ENCODE results near the gene S100A9. TPM values are rescaled to one million over a fixed set of nuclear protein-coding genes. Genes with fewer than 3 reads are reported as not detected.

The S100A9 gene
- 0.74 and 1.3 TPM in 2 replicates for total RNA-seq
- 3.0 TPM in 1 of 2 replicates, not detected in the other for polyA plus RNA-seq

- H3K9me3 ChIP-seq (ENCODE audit: low read depth), result no peaks in the 10 kb centered on the region
- H3K4me3 ChIP-seq, result no peak within 1 kb of the TSS
- H3K36me3 ChIP-seq, result no peaks in the 10 kb centered on the region
- no peak for DNase-seq (ENCODE audit: low read depth in 1 of 2, low spot score in 1 of 2)
- TF ChIP-seq CTCF (IDR thresholded peaks at IDR 0.05; ENCODE audit: low read depth, low read length), result no peak
- no peaks in the 10 kb centered on the region for H3K27me3 ChIP-seq
- no peak within 1 kb of the TSS for H3K27ac ChIP-seq
- H3K4me1 ChIP-seq (ENCODE audit: low read depth), result peaks cover 34% of the 10 kb centered on the region
Observed at GRCh38 chr1:153357853-153358690, at the start of gene S100A9. Gene S100A9, plus strand, starts transcription at chr1:153357854. Its CDS starts 430 bp downstream, at chr1:153358284.

- no peak for TF ChIP-seq CTCF (IDR thresholded peaks at IDR 0.05; ENCODE audit: low read depth, low read length)
- H3K4me3 ChIP-seq, result no peak overlapping the region
- H3K4me1 ChIP-seq (ENCODE audit: low read depth), result no peaks in the 10 kb centered on the region
- no peaks in the 10 kb centered on the region for H3K9me3 ChIP-seq (ENCODE audit: low read depth)
- no peaks in the 10 kb centered on the region for H3K36me3 ChIP-seq
- H3K27me3 ChIP-seq, result peaks cover 6% of the 10 kb centered on the region
- DNase-seq (ENCODE audit: low read depth in 1 of 2, low spot score in 1 of 2), result no peak
- H3K27ac ChIP-seq, result no peak overlapping the region
Observed at GRCh38 chr1:153308540-153308939, 49.1 kb upstream of the S100A9 start.

GRCh38 chr1:153309441-153309840 lies 48.2 kb upstream of the S100A9 start:
- no peak for TF ChIP-seq CTCF (IDR thresholded peaks at IDR 0.05; ENCODE audit: low read depth, low read length)
- Histone ChIP-seq H3K4me1 (ENCODE audit: low read depth) (no peaks in the 10 kb centered on the region), H3K36me3 (no peaks in the 10 kb centered on the region), H3K27ac (no peak overlapping the region), H3K9me3 (ENCODE audit: low read depth) (no peaks in the 10 kb centered on the region), H3K4me3 (no peak overlapping the region), H3K27me3 (peaks cover 6% of the 10 kb centered on the region)
- no peak for DNase-seq (ENCODE audit: low read depth in 1 of 2, low spot score in 1 of 2)

- TF ChIP-seq CTCF (IDR thresholded peaks at IDR 0.05; ENCODE audit: low read depth, low read length), result no peak
- no peak for DNase-seq (ENCODE audit: low read depth in 1 of 2, low spot score in 1 of 2)
Observed at GRCh38 chr1:153310526-153310925, 47.1 kb upstream of the S100A9 start.

GRCh38 chr1:153312570-153313186 lies 45.0 kb upstream of the S100A9 start, which contains the start of gene PGLYRP3:
Gene PGLYRP3, minus strand, starts transcription at chr1:153312952. Its CDS starts 2,287 bp downstream, at chr1:153310665.
- TF ChIP-seq CTCF (IDR thresholded peaks at IDR 0.05; ENCODE audit: low read depth, low read length), result no peak
- Histone ChIP-seq H3K27me3 (no peaks in the 10 kb centered on the region), H3K4me3 (no peak within 1 kb of the TSS), H3K27ac (no peak within 1 kb of the TSS), H3K36me3 (no peaks in the 10 kb centered on the region), H3K9me3 (ENCODE audit: low read depth) (no peaks in the 10 kb centered on the region), H3K4me1 (ENCODE audit: low read depth) (no peaks in the 10 kb centered on the region)
- peak in 1 of 2 donors; percentile 14 for DNase-seq (ENCODE audit: low read depth in 1 of 2, low spot score in 1 of 2)

More at GRCh38 chr1:153310526-153310925, 47.1 kb upstream of the S100A9 start:
- Histone ChIP-seq H3K9me3 (ENCODE audit: low read depth) (no peaks in the 10 kb centered on the region), H3K27me3 (no peaks in the 10 kb centered on the region), H3K4me1 (ENCODE audit: low read depth) (no peaks in the 10 kb centered on the region), H3K4me3 (no peak overlapping the region), H3K27ac (no peak overlapping the region), H3K36me3 (no peaks in the 10 kb centered on the region)
